ENCODE results near the gene FGD1. TPM values are rescaled to one million over a fixed set of nuclear protein-coding genes. Genes with fewer than 3 reads are reported as not detected.

The FGD1 gene
- total RNA-seq, 1 experiment from 2014 or later: 9.9 TPM

DNA sequence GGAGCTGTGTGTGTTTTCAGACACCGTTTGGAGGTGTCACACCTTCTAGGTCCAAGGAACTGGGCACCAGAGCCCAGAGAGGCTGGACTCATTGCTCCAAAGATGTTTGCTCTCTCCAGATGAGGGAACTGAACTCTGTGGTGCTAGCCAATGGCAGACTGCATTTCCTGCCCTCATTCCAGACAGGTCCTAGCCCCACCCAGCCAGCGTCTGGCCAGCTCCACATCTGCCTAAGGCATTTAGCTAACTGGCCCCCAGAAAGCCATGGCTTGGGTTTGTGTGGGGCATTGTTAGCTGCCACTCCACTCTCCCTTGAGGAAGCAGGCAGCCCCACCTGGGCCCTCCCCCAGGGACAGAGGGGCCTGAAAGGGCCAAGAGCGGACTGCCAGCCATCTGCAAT, 11.4 kb downstream of the FGD1 start:
- H3K4me1 ChIP-seq (ENCODE audit: insufficient read depth, low read length): no peaks in the 10 kb centered on the region
- no peak for ATAC-seq
- H3K9me2 ChIP-seq (replicated peaks; ENCODE audit: low read length): no peaks in the 10 kb centered on the region
- no peaks in the 10 kb centered on the region for H3K9me3 ChIP-seq (ENCODE audit: low read length)
- H3F3A ChIP-seq (ENCODE audit: low read length, unreplicated experiment): no peaks in the 10 kb centered on the region
- H4K20me1 ChIP-seq (ENCODE audit: low read length): no peaks in the 10 kb centered on the region
- H3K9ac ChIP-seq (ENCODE audit: low read length): no peak overlapping the region
- ChIA-PET CTCF (no interaction called here), POLR2A (ENCODE audit: unreplicated experiment) (no interaction called here)
- no peak overlapping the region for H3K4me2 ChIP-seq (ENCODE audit: low read length)
- no peak overlapping the region for H3K4me3 ChIP-seq (ENCODE audit: low read length)
- no peak overlapping the region for H2AFZ ChIP-seq (ENCODE audit: low read length)
- H3K36me3 ChIP-seq (ENCODE audit: low read depth, low read length): no peaks in the 10 kb centered on the region
- H3K79me2 ChIP-seq (ENCODE audit: low read length): no peaks in the 10 kb centered on the region
- H3K27me3 ChIP-seq (ENCODE audit: low read length): no peaks in the 10 kb centered on the region
- BruUV-seq (replicated peaks): no TSS peak
- intact Hi-C loops (cut with micrococcal nuclease): no loop called here
- TF ChIP-seq, protein P1, sequence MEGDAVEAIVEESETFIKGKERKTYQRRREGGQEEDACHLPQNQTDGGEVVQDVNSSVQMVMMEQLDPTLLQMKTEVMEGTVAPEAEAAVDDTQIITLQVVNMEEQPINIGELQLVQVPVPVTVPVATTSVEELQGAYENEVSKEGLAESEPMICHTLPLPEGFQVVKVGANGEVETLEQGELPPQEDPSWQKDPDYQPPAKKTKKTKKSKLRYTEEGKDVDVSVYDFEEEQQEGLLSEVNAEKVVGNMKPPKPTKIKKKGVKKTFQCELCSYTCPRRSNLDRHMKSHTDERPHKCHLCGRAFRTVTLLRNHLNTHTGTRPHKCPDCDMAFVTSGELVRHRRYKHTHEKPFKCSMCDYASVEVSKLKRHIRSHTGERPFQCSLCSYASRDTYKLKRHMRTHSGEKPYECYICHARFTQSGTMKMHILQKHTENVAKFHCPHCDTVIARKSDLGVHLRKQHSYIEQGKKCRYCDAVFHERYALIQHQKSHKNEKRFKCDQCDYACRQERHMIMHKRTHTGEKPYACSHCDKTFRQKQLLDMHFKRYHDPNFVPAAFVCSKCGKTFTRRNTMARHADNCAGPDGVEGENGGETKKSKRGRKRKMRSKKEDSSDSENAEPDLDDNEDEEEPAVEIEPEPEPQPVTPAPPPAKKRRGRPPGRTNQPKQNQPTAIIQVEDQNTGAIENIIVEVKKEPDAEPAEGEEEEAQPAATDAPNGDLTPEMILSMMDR (conservative IDR thresholded peaks at IDR 0.05; ENCODE audit: low read depth, low read length): no peak
- TF ChIP-seq EZH2 (IDR thresholded peaks at IDR 0.05; ENCODE audit: low read length, unreplicated experiment): no peak
- no peak for TF ChIP-seq EZH2phosphoT487 (IDR thresholded peaks at IDR 0.05; ENCODE audit: borderline replicate concordance, low read length)
- no peak for DNase-seq
- no peak overlapping the region for H3K27ac ChIP-seq (ENCODE audit: low read length)

DNA sequence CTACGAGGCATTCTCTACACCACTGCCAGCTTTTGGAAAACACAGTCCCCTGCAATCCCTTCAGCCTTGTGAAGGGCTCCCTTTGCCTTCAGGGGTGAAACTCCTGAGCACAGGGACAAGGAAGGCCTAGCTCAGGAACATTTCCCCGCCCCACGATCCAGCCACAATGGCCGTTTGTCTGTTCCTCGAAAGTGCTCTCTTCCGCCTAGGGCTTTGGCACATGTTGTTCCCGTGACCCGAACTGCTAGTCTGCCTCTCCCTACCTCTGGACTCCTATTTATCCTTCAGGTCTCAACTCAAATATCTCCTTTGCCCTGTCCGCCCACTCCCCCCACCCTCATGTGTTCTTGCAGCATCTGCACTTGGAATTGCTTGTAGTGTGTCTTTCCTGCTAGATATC, 12.1 kb downstream of the FGD1 start:
- ATAC-seq (no peak), DNase-seq (no peak)
- Histone ChIP-seq H3F3A (ENCODE audit: low read length, unreplicated experiment) (no peaks in the 10 kb centered on the region), H3K27ac (ENCODE audit: low read length) (no peak overlapping the region), H3K9me2 (replicated peaks; ENCODE audit: low read length) (no peaks in the 10 kb centered on the region), H4K20me1 (ENCODE audit: low read length) (no peaks in the 10 kb centered on the region), H2AFZ (ENCODE audit: low read length) (no peak overlapping the region), H3K9me3 (ENCODE audit: low read length) (no peaks in the 10 kb centered on the region), H3K9ac (ENCODE audit: low read length) (no peak overlapping the region), H3K79me2 (ENCODE audit: low read length) (no peaks in the 10 kb centered on the region), H3K4me3 (ENCODE audit: low read length) (no peak overlapping the region), H3K4me1 (ENCODE audit: insufficient read depth, low read length) (no peaks in the 10 kb centered on the region), H3K4me2 (ENCODE audit: low read length) (no peak overlapping the region), H3K27me3 (ENCODE audit: low read length) (no peaks in the 10 kb centered on the region), H3K36me3 (ENCODE audit: low read depth, low read length) (no peaks in the 10 kb centered on the region)
- TF ChIP-seq EZH2phosphoT487 (IDR thresholded peaks at IDR 0.05; ENCODE audit: borderline replicate concordance, low read length) (no peak), EZH2 (IDR thresholded peaks at IDR 0.05; ENCODE audit: low read length, unreplicated experiment) (no peak)
- TF ChIP-seq, protein P1 (conservative IDR thresholded peaks at IDR 0.05; ENCODE audit: low read depth, low read length): no peak
- intact Hi-C loops (cut with micrococcal nuclease): no loop called here
- no TSS peak for BruUV-seq (replicated peaks)
- ChIA-PET CTCF (no interaction called here), POLR2A (ENCODE audit: unreplicated experiment) (no interaction called here)

DNA sequence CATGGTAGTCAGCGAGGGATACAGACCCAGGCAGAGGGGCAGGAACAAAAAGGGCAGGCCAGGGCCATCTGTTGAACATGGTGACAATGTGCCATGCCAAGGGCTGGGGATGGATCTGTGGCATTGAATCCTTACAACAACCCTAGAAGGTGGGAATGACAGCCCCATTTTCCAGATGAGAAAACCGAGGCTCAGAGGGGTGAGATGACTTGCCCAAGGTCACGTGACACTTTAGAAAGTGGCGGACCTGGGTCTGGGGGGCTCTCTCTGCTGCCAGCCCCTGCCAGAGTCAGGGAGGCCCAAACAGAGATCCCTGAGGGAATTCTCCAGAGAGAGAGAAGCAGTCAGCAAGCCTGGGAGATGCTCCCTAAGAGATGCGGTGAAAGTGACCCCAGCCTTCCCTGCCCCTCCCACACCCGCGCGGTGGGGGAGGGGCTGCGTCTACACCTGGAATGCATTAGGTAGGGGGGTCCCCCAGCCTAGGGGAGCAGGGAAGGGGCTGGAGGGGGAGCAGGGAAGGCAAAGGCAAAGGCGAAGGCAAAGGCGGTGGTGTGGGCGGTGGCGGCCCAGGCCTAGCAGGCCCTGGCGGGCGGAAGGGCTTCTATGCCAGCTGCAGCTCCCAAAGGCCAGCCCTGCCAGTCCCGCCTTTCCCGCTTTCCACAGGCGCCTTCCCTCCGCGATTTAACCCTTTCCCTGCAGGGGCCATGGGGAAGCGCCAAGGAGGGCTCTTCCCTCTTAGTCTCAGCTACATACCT, 13.0 kb downstream of the FGD1 start:
- Histone ChIP-seq H3K9ac (ENCODE audit: low read length) (no peak overlapping the region), H3K4me1 (ENCODE audit: insufficient read depth, low read length) (no peaks in the 10 kb centered on the region), H3K27me3 (ENCODE audit: low read length) (no peaks in the 10 kb centered on the region), H3K9me2 (replicated peaks; ENCODE audit: low read length) (no peaks in the 10 kb centered on the region), H3K4me3 (ENCODE audit: low read length) (no peak overlapping the region), H3K4me2 (ENCODE audit: low read length) (no peak overlapping the region), H3K36me3 (ENCODE audit: low read depth, low read length) (no peaks in the 10 kb centered on the region), H3K27ac (ENCODE audit: low read length) (no peak overlapping the region), H2AFZ (ENCODE audit: low read length) (no peak overlapping the region), H3K79me2 (ENCODE audit: low read length) (no peaks in the 10 kb centered on the region), H3F3A (ENCODE audit: low read length, unreplicated experiment) (no peaks in the 10 kb centered on the region), H3K9me3 (ENCODE audit: low read length) (no peaks in the 10 kb centered on the region), H4K20me1 (ENCODE audit: low read length) (no peaks in the 10 kb centered on the region)
- BruUV-seq (replicated peaks): no TSS peak
- POLR2A ChIA-PET (ENCODE audit: unreplicated experiment): no interaction called here
- ATAC-seq (no peak), DNase-seq (no peak)
- TF ChIP-seq EZH2phosphoT487 (IDR thresholded peaks at IDR 0.05; ENCODE audit: borderline replicate concordance, low read length): no peak
- TF ChIP-seq EZH2 (IDR thresholded peaks at IDR 0.05; ENCODE audit: low read length, unreplicated experiment): no peak
- TF ChIP-seq, protein P1 (conservative IDR thresholded peaks at IDR 0.05; ENCODE audit: low read depth, low read length): no peak
- intact Hi-C loops (cut with micrococcal nuclease): no loop called here
- CTCF ChIA-PET: no interaction called here

Data from PC-3 (cell line).